Activated CD4-positive, alpha-beta T cell treated with anti-CD3 and anti-CD28 coated beads, Interleukin-2, amount 50 U/mL, for 48 hours (primary cell): Measurements from ENCODE around the gene CLK3.

ENCODE experiments used
- DNase-seq, 2 experiments: peaks; one replicate each; pipeline ENCODE4 v3.0.0-alpha.2; 2020

CLK3 gene

GRCh38 chr15:74603789-74604705, 11.6 kb upstream of the CLK3 start:
- no peak for DNase-seq

GRCh38 chr15:74604983-74605794, 10.4 kb upstream of the CLK3 start:
- DNase-seq, result no peak

- no peak for DNase-seq
Measured at GRCh38 chr15:74605795-74606150, 9.9 kb upstream of the CLK3 start.

GRCh38 chr15:74608786-74609185, 6.8 kb upstream of the CLK3 start:
- DNase-seq, result no peak

- DNase-seq, result no peak
Measured at GRCh38 chr15:74609938-74610301, 5.7 kb upstream of the CLK3 start.

GRCh38 chr15:74610302-74610951, 5.2 kb upstream of the CLK3 start:
- no peak for DNase-seq

- no peak for DNase-seq
Measured at GRCh38 chr15:74611341-74611740, 4.3 kb upstream of the CLK3 start.

- DNase-seq, result no peak
Measured at GRCh38 chr15:74611834-74612233, 3.8 kb upstream of the CLK3 start.

- DNase-seq, result no peak
Measured at GRCh38 chr15:74612677-74613076, 3.0 kb upstream of the CLK3 start.

- no peak for DNase-seq
Measured at GRCh38 chr15:74613089-74613952, 2.3 kb upstream of the CLK3 start.

- DNase-seq, result no peak
Measured at GRCh38 chr15:74613953-74614743, 1.5 kb upstream of the CLK3 start.

GRCh38 chr15:74614744-74615507, 710 bp upstream of the CLK3 start:
- DNase-seq, result peak; percentile 85 to 88

GRCh38 chr15:74616366-74616939, 817 bp downstream of the CLK3 start:
- peak; percentile 68 to 76 for DNase-seq

- no peak for DNase-seq
Measured at GRCh38 chr15:74616996-74617395, 1.4 kb downstream of the CLK3 start.

- no peak for DNase-seq
Measured at GRCh38 chr15:74618841-74619596, 3.4 kb downstream of the CLK3 start.

GRCh38 chr15:74619916-74620635, 4.4 kb downstream of the CLK3 start:
- DNase-seq, result no peak

GRCh38 chr15:74620636-74621545, 5.3 kb downstream of the CLK3 start:
- peak; percentile 76 to 84 for DNase-seq

- DNase-seq, result no peak
Measured at GRCh38 chr15:74621546-74621920, 5.9 kb downstream of the CLK3 start.
